ENCODE data around the gene LY6G6C. TPM values are rescaled to one million over a fixed set of nuclear protein-coding genes. Genes with fewer than 3 reads are reported as not detected.
A peak's percentile ranks its signal among the peaks of the same experiment; 100 is the strongest.

Gene LY6G6C
- total and polyA plus RNA-seq, 2 of the 13 experiments (the other 11 are each of a cell fraction or from before 2014, with no cell fraction given) = 0.15 TPM; not detected in 1

DNA sequence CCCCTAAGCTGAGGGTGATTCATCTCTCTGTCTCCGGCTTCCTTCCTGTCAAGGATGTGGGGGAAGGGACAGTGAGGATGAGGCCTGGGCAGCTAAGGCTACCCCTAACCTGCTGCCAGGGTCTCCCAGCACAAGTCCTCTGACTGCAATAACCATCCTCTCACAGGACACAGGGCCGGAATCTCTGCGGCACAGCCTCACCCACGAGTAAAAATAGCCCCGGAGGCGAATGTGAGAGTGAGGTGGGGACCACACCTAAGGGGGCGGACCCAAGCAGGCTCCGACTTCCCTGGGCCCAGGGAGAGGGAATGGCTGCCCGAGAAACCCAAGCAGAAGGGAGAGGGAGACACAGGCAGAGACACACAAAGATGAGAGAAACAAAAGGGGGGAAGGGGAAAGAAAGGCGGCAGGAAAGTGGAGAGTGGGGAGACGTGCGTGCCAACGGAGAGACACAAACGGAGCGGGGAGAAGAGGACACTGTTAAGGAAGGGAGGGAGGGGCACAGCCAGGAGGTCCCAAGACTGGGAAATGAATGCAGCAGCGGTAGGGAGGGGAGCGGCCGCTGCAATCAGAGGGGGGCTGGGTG is 13.4 kb upstream of the LY6G6C start (continued):
- TF ChIP-seq, protein P1, sequence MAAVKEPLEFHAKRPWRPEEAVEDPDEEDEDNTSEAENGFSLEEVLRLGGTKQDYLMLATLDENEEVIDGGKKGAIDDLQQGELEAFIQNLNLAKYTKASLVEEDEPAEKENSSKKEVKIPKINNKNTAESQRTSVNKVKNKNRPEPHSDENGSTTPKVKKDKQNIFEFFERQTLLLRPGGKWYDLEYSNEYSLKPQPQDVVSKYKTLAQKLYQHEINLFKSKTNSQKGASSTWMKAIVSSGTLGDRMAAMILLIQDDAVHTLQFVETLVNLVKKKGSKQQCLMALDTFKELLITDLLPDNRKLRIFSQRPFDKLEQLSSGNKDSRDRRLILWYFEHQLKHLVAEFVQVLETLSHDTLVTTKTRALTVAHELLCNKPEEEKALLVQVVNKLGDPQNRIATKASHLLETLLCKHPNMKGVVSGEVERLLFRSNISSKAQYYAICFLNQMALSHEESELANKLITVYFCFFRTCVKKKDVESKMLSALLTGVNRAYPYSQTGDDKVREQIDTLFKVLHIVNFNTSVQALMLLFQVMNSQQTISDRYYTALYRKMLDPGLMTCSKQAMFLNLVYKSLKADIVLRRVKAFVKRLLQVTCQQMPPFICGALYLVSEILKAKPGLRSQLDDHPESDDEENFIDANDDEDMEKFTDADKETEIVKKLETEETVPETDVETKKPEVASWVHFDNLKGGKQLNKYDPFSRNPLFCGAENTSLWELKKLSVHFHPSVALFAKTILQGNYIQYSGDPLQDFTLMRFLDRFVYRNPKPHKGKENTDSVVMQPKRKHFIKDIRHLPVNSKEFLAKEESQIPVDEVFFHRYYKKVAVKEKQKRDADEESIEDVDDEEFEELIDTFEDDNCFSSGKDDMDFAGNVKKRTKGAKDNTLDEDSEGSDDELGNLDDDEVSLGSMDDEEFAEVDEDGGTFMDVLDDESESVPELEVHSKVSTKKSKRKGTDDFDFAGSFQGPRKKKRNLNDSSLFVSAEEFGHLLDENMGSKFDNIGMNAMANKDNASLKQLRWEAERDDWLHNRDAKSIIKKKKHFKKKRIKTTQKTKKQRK (IDR thresholded peaks at IDR 0.05; ENCODE audit: low read length) = no peak
- no peak for TF ChIP-seq ZEB1 (IDR thresholded peaks at IDR 0.05; ENCODE audit: insufficient replicate concordance, low read depth)
- TF ChIP-seq MZF1 (CRISPR knock-in tag; IDR thresholded peaks at IDR 0.05; ENCODE audit: borderline replicate concordance) = no peak
- TF ChIP-seq STAT5B (CRISPR knock-in tag; IDR thresholded peaks at IDR 0.05) = no peak
- TF ChIP-seq, protein P2, sequence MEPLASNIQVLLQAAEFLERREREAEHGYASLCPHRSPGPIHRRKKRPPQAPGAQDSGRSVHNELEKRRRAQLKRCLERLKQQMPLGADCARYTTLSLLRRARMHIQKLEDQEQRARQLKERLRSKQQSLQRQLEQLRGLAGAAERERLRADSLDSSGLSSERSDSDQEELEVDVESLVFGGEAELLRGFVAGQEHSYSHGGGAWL (CRISPR knock-in tag; IDR thresholded peaks at IDR 0.05) = no peak
- TF ChIP-seq, protein P3, sequence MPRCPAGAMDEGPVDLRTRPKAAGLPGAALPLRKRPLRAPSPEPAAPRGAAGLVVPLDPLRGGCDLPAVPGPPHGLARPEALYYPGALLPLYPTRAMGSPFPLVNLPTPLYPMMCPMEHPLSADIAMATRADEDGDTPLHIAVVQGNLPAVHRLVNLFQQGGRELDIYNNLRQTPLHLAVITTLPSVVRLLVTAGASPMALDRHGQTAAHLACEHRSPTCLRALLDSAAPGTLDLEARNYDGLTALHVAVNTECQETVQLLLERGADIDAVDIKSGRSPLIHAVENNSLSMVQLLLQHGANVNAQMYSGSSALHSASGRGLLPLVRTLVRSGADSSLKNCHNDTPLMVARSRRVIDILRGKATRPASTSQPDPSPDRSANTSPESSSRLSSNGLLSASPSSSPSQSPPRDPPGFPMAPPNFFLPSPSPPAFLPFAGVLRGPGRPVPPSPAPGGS (CRISPR knock-in tag; IDR thresholded peaks at IDR 0.05) = peak; percentile 36; the same call in 1 of the 2 replicates
- peak; percentile 26; the same call in 1 of the 2 replicates for TF ChIP-seq SP5 (CRISPR knock-in tag; IDR thresholded peaks at IDR 0.05; ENCODE audit: borderline replicate concordance, low read depth)
- no peak for TF ChIP-seq MAF1 (CRISPR knock-in tag; IDR thresholded peaks at IDR 0.05; ENCODE audit: borderline replicate concordance)
- TF ChIP-seq, protein P4, sequence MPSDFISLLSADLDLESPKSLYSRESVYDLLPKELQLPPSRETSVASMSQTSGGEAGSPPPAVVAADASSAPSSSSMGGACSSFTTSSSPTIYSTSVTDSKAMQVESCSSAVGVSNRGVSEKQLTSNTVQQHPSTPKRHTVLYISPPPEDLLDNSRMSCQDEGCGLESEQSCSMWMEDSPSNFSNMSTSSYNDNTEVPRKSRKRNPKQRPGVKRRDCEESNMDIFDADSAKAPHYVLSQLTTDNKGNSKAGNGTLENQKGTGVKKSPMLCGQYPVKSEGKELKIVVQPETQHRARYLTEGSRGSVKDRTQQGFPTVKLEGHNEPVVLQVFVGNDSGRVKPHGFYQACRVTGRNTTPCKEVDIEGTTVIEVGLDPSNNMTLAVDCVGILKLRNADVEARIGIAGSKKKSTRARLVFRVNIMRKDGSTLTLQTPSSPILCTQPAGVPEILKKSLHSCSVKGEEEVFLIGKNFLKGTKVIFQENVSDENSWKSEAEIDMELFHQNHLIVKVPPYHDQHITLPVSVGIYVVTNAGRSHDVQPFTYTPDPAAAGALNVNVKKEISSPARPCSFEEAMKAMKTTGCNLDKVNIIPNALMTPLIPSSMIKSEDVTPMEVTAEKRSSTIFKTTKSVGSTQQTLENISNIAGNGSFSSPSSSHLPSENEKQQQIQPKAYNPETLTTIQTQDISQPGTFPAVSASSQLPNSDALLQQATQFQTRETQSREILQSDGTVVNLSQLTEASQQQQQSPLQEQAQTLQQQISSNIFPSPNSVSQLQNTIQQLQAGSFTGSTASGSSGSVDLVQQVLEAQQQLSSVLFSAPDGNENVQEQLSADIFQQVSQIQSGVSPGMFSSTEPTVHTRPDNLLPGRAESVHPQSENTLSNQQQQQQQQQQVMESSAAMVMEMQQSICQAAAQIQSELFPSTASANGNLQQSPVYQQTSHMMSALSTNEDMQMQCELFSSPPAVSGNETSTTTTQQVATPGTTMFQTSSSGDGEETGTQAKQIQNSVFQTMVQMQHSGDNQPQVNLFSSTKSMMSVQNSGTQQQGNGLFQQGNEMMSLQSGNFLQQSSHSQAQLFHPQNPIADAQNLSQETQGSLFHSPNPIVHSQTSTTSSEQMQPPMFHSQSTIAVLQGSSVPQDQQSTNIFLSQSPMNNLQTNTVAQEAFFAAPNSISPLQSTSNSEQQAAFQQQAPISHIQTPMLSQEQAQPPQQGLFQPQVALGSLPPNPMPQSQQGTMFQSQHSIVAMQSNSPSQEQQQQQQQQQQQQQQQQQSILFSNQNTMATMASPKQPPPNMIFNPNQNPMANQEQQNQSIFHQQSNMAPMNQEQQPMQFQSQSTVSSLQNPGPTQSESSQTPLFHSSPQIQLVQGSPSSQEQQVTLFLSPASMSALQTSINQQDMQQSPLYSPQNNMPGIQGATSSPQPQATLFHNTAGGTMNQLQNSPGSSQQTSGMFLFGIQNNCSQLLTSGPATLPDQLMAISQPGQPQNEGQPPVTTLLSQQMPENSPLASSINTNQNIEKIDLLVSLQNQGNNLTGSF (CRISPR knock-in tag; IDR thresholded peaks at IDR 0.05) = 0 out of 2 replicates have a peak, but pooled peaks have one; percentile 27
- TF ChIP-seq GABPB1 (CRISPR knock-in tag; IDR thresholded peaks at IDR 0.05) = peak; percentile 58
- no peak for TF ChIP-seq SKI (IDR thresholded peaks at IDR 0.05; ENCODE audit: partially characterized antibody)
- TF ChIP-seq EP300 (IDR thresholded peaks at IDR 0.05; ENCODE audit: low read depth in 2 of 2, low read length in 2 of 2) = peak in 1 of 2 experiments; percentile 53; a peak in 1 of 4 replicates
- TF ChIP-seq EP300 (CRISPR knock-in tag; IDR thresholded peaks at IDR 0.05; ENCODE audit: borderline replicate concordance) = no peak; the same call in 1 of the 2 replicates
- no peak for TF ChIP-seq ATM (IDR thresholded peaks at IDR 0.05; ENCODE audit: borderline replicate concordance)
- TF ChIP-seq RBFOX2 (IDR thresholded peaks at IDR 0.05; ENCODE audit: low read depth, low read length) = peak; percentile 46; the same call in 1 of the 2 replicates

Measured in HepG2 (cell line).